ENCODE data around the gene PLA2G15.

The PLA2G15 gene

GRCh38 chr16:68296291-68296690 lies 51.1 kb downstream of the PLA2G15 start:
- in situ Hi-C loops (cut with HindIII; ENCODE audit: low sequenced_read_pairs): no loop called here

DNA sequence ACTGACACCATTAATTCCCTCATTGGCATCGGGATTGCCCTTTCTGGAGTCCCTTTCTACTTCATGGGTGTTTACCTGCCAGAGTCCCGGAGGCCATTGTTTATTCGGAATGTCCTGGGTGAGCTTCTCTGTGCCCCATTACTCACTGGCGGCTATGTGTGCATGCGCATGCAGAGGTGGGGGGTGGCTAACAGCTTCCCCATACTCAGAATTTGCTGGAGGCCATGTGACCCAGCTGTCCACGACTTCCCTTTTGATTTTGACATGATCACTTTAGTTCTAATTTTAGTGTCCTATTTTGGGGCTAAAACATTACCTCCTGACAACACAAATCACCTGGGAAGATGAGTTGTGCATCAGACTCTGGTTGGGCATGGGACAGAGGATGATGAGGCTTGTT lies 51.5 kb downstream of the PLA2G15 start:
- in situ Hi-C loops (cut with HindIII; ENCODE audit: low sequenced_read_pairs): no loop called here

GRCh38 chr16:68297908-68298307 lies 52.7 kb downstream of the PLA2G15 start:
- in situ Hi-C loops (cut with HindIII; ENCODE audit: low sequenced_read_pairs): no loop called here

DNA sequence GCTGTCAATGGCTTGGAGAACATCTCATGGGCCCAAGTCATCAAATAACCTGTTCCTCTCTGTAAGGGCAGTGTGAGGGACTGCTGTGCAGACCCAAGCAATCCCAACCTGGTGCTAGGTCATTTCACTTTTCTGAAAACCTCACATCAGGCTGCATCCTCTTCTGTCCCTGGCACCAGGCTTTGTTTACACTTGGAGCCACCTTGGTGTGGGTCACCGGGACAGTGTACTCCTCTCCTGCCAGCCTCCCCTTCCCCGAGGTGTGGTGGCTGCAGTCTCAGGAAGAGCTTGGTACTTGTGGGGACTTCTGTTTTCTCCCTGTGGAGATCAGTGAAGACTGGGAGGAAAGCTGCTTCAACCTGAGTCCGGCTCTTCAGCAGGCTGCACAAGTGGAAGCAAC lies 53.1 kb downstream of the PLA2G15 start:
- in situ Hi-C loops (cut with HindIII; ENCODE audit: low sequenced_read_pairs): no loop called here

GRCh38 chr16:68298907-68299561 lies 53.9 kb downstream of the PLA2G15 start:
- in situ Hi-C loops (cut with HindIII; ENCODE audit: low sequenced_read_pairs): no loop called here

- in situ Hi-C loops (cut with HindIII; ENCODE audit: low sequenced_read_pairs): no loop called here
Measured at GRCh38 chr16:68299571-68300453, 54.6 kb downstream of the PLA2G15 start.

DNA sequence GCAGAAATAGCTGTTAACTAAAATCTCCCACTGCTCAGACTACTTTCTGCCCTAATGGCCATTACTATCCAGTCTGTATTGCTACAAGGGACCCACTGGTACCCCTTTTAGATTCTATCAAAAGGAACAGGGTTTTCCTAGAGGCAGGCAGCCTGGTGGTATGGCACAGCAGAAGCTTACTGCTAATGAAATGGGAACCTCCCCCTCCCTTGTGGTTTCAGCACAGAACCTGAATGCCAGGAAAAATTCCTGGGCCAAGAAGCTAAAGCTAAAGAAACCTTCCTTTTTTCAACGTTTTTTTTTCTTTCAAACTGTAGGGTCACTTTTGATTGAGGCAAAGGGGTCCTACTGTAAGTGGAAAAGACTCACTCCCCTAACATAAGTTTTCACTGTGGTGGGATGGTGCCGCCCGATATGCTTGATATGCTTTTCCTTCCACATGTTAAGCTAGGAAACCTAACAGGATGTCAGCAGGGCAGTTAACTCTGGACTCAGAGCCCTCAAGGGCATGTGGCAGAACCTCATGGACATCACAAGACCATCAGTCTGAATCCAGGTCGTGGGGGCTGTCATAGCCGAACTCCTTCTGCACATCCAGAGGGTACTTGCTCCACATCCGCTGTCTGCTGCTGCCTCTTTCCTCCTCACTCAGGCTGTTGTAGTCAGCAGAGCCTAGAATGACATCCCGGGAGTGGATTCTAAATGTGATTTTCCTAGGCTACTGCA lies 55.7 kb downstream of the PLA2G15 start:
- in situ Hi-C loops (cut with HindIII; ENCODE audit: low sequenced_read_pairs): no loop called here

DNA sequence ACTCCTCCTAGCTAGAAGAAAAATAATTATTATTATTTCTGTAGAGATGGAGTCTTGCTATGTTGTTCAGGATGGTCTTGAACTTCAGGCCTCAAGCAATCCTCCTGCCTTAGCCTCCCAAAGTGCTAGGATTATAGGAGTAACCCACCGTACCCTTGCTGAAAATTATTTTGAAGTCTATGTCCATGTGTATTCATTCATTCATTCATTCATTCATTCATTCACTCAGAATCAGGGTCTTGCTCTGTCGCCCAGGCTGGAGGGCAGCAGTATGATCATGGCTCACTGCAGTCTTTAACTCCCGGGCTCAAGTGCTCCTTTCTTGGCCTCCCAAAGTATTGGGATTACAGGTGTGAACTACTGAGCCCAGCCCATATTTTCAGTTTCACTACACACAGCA lies 61.5 kb downstream of the PLA2G15 start:
- in situ Hi-C loops (cut with HindIII; ENCODE audit: low sequenced_read_pairs): no loop called here

GRCh38 chr16:68309799-68310198 lies 64.6 kb downstream of the PLA2G15 start:
- in situ Hi-C loops (cut with HindIII; ENCODE audit: low sequenced_read_pairs): no loop called here

DNA sequence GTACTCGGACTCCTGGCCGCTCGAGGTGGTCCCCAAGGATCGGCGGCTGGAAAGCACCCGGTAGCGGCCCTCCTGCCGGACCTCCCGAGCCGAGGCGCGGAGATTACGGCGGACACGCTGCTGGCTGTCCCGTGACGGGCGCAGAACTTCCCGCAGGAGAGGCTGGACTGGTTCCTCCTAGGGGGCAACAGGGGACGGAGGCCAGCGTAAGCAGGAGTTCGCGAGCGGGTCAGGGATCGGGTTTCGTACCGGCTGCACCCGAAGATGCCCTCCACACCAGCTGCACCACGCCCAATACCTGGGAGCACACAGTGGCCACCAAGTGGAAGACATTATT lies 65.2 kb downstream of the PLA2G15 start:
- in situ Hi-C loops (cut with HindIII; ENCODE audit: low sequenced_read_pairs): no loop called here

All from endothelial cell of hepatic sinusoid (primary cell).